ENCODE measurements around the gene ARMH4.

- TF ChIP-seq REST (IDR thresholded peaks at IDR 0.05; ENCODE audit: insufficient read depth in 1 of 2, low read depth in 2 of 2, low read length in 2 of 2), result no peak
- no peak for TF ChIP-seq POLR2AphosphoS5 (IDR thresholded peaks at IDR 0.05; ENCODE audit: low read depth, low read length)
- no peak for TF ChIP-seq TAF1 (IDR thresholded peaks at IDR 0.05; ENCODE audit: borderline replicate concordance, insufficient read depth, low read length)
- no peak for TF ChIP-seq FOXP2 (optimal IDR thresholded peaks at IDR 0.05; ENCODE audit: borderline replicate concordance, extremely low read depth, extremely low read length, insufficient read depth)
- TF ChIP-seq SIN3A (IDR thresholded peaks at IDR 0.05; ENCODE audit: borderline replicate concordance, insufficient read depth, low read length), result no peak
Measured at GRCh38 chr14:57962325-57963035, 189.5 kb downstream of the ARMH4 start.
